Measurements from ENCODE around the gene PTBP1.
"Not testable (repeated sequence)": the region's sequence is repeated elsewhere in the genome, so short reads cannot be mapped to it uniquely, and the experiment has no call there.

Gene PTBP1

GRCh38 chr19:831407-832369 lies 34.4 kb downstream of the PTBP1 start:
- Mint-ChIP-seq H3K36me3 (ENCODE audit: low read depth) (no peaks in the 10 kb centered on the region), H3K4me1 (ENCODE audit: low read depth) (peaks cover 49% of the 10 kb centered on the region), H3K27me3 (peaks cover 50% of the 10 kb centered on the region), H3K4me3 (no peak overlapping the region), H3K9me3 (no peaks in the 10 kb centered on the region), H3K27ac (no peak overlapping the region)
- intact Hi-C loops (cut with micrococcal nuclease): no loop called here

DNA sequence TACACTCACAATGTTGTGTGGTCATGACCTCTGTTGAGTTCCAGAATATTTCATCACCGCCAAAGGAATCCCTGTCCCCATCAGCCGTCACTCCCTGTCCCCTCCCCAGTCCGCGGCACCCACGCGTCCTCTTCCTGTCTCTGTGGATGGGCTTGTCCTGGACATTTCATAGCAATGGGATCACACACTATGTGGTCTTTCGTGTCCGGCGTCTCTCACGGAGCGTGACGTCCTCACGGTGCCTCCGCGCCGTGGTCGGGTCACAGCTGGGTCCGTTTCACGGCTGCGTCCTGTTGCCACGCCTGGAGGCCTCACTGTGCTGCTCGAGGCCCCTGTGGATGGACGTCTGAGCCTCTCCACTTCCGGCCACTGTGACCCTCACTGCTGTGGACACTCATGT lies 37.0 kb downstream of the PTBP1 start:
- Mint-ChIP-seq H3K9me3 (no peaks in the 10 kb centered on the region), H3K27me3 (peaks cover 57% of the 10 kb centered on the region), H3K36me3 (ENCODE audit: low read depth) (no peaks in the 10 kb centered on the region), H3K27ac (no peak overlapping the region), H3K4me1 (ENCODE audit: low read depth) (peaks cover 40% of the 10 kb centered on the region), H3K4me3 (no peak overlapping the region)
- intact Hi-C loops (cut with micrococcal nuclease): no loop called here

- Mint-ChIP-seq H3K4me3 (no peak overlapping the region), H3K9me3 (no peaks in the 10 kb centered on the region), H3K36me3 (ENCODE audit: low read depth) (no peaks in the 10 kb centered on the region), H3K4me1 (ENCODE audit: low read depth) (peaks cover 40% of the 10 kb centered on the region), H3K27me3 (peaks cover 54% of the 10 kb centered on the region), H3K27ac (no peak overlapping the region)
- intact Hi-C loops (cut with micrococcal nuclease): no loop called here
Observed at GRCh38 chr19:835210-835810, 38.1 kb downstream of the PTBP1 start.

DNA sequence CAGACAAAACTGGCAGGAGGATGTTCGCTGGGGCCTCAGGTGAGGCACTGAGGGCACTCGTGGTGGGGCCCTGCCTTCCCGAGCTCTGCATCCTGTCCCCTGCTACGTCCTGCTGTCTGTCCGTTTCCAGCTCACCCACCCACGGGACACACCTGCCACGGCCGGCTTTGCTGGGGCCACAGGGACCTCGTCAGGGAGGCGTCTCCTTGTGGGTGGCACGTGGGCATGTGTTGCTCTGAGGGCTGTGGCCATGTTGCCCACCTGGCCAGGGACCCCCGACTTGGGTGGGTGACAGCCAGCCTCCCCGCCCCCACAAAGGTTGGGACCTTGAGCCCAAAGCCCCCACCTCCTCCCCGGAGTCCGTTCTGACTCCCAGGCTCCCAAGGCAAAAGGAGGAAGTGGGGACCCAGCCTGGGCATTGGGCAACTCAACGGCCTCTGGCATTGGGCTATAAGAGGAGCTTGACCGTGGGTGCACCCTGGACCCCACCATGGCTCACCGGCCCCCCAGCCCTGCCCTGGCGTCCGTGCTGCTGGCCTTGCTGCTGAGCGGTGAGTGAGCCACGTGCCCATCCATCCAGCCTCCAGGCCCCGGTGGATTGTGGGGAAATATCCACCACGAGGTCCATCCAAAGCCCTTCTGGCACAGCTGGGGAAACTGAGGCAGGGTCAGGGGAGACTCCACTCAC lies 43.4 kb downstream of the PTBP1 start, which contains the start of gene PRTN3:
TSS of gene PRTN3 (plus strand) at position 481 of the 688 bp plus-strand sequence. CDS start at position 491, 10 bp downstream.
- H3K4me1 Mint-ChIP-seq (ENCODE audit: low read depth): peaks cover 67% of the 10 kb centered on the region
- H3K4me3 Mint-ChIP-seq: no peak within 1 kb of the TSS
- peaks cover 71% of the 10 kb centered on the region for H3K27me3 Mint-ChIP-seq
- no peaks in the 10 kb centered on the region for H3K9me3 Mint-ChIP-seq
- intact Hi-C loops (cut with micrococcal nuclease): no loop called here
- H3K36me3 Mint-ChIP-seq (ENCODE audit: low read depth): no peaks in the 10 kb centered on the region
- H3K27ac Mint-ChIP-seq: no peak within 1 kb of the TSS

DNA sequence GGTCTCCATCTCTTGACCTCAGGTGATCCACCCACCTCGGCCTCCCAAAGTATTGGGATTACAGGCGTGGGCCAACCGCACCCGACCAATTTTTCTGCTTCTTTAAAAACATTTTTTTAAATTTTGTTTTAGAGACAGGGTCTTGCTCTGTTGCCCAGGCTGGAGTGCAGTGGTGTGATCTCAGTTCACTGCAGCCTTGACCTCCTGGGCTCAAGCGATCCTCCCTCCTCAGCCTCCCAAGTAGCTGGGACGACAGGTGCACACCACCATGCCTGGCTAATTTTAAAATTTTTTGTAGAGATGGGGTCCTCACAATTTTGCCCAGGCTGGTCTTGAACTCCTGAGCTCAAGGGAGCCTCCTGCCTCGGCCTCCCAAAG lies 45.5 kb downstream of the PTBP1 start:
- Mint-ChIP-seq H3K27me3 (peaks cover 72% of the 10 kb centered on the region), H3K4me1 (ENCODE audit: low read depth) (peaks cover 70% of the 10 kb centered on the region), H3K4me3 (peak overlapping the region; percentile 57)
- intact Hi-C loops (cut with micrococcal nuclease); H3K36me3 Mint-ChIP-seq (ENCODE audit: low read depth); H3K9me3 Mint-ChIP-seq; H3K27ac Mint-ChIP-seq: not testable (repeated sequence)

- Mint-ChIP-seq H3K27ac (peak overlapping the region; percentile 42), H3K9me3 (no peaks in the 10 kb centered on the region), H3K36me3 (ENCODE audit: low read depth) (no peaks in the 10 kb centered on the region), H3K4me3 (peak overlapping the region; percentile 57), H3K27me3 (peaks cover 77% of the 10 kb centered on the region), H3K4me1 (ENCODE audit: low read depth) (peaks cover 75% of the 10 kb centered on the region)
- intact Hi-C loops (cut with micrococcal nuclease): no loop called here
Observed at GRCh38 chr19:843180-843835, 46.1 kb downstream of the PTBP1 start.

- no peak overlapping the region for H3K27ac Mint-ChIP-seq
- H3K9me3 Mint-ChIP-seq: no peaks in the 10 kb centered on the region
- intact Hi-C loops (cut with micrococcal nuclease): no loop called here
- H3K4me3 Mint-ChIP-seq: peak overlapping the region; percentile 67
- H3K27me3 Mint-ChIP-seq: peaks cover 83% of the 10 kb centered on the region
- peaks cover 75% of the 10 kb centered on the region for H3K4me1 Mint-ChIP-seq (ENCODE audit: low read depth)
- no peaks in the 10 kb centered on the region for H3K36me3 Mint-ChIP-seq (ENCODE audit: low read depth)
Observed at GRCh38 chr19:843836-844545, 46.7 kb downstream of the PTBP1 start.

- Mint-ChIP-seq H3K4me1 (ENCODE audit: low read depth) (peaks cover 70% of the 10 kb centered on the region), H3K36me3 (ENCODE audit: low read depth) (no peaks in the 10 kb centered on the region), H3K9me3 (no peaks in the 10 kb centered on the region), H3K4me3 (peak overlapping the region; percentile 67), H3K27me3 (peaks cover 84% of the 10 kb centered on the region), H3K27ac (no peak overlapping the region)
- intact Hi-C loops (cut with micrococcal nuclease): no loop called here
Observed at GRCh38 chr19:844546-844971, 47.3 kb downstream of the PTBP1 start.

DNA sequence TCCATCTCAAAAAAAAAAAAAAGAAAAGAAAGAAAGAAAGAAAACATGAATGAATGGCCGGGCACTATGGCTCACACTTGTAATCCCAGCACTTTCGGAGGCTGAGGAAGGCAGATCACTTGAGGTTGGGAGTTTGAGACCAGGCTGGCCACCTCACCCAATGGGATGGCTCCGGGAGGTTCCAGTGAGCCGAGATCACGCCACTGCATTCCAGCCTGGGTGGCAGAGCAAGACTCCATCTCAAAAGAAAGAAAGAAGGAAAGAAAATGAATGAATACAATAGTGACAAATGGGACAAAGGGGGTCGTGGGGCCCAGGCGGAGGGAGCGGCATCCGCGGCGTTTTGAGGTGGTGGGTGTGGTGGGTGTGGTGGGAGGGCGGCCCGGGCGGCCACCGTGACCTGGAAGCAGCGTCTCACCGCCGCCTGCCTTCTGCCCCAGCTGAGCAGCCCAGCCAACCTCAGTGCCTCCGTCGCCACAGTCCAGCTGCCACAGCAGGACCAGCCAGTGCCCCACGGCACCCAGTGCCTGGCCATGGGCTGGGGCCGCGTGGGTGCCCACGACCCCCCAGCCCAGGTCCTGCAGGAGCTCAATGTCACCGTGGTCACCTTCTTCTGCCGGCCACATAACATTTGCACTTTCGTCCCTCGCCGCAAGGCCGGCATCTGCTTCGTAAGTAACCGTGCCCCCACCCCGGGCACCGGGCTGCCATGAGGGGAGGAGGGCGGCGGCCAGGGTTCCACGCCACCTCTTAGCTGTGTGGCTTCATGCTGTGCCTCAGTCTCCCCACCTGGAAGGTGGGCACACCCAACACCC lies 48.7 kb downstream of the PTBP1 start:
- Mint-ChIP-seq H3K9me3 (no peaks in the 10 kb centered on the region), H3K27ac (no peak overlapping the region), H3K27me3 (peaks cover 82% of the 10 kb centered on the region), H3K4me3 (no peak overlapping the region), H3K4me1 (ENCODE audit: low read depth) (peaks cover 71% of the 10 kb centered on the region), H3K36me3 (ENCODE audit: low read depth) (no peaks in the 10 kb centered on the region)
- intact Hi-C loops (cut with micrococcal nuclease): no loop called here

DNA sequence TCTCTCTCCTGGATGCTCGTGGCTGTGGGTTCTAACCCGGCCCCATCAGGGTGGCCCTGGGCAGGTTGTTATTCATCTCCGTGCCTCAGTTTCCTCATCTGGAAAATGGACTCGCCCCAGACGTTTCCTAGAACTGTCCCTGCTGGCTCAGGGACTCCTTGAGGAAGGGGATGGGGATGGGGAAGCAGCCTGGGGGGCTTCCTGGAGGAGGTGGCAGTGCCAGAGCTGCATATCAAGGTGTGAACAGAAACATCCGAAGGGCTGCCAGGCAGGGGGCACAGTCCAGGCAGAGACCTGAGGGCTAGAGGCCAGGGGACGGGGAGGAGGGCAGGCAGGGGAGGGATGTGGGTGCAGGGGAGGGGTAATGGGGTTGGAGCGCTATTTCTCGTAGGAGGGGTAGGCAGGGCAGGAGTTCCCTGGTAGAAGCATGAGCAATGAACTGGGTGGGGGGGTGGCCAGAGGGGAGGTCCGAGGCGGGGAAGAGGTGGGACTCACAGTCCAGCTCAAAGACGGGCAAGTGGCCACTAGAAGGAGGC lies 51.2 kb downstream of the PTBP1 start:
- Mint-ChIP-seq H3K4me3 (no peak overlapping the region), H3K36me3 (ENCODE audit: low read depth) (no peaks in the 10 kb centered on the region), H3K27me3 (peaks cover 73% of the 10 kb centered on the region), H3K27ac (no peak overlapping the region), H3K4me1 (ENCODE audit: low read depth) (peaks cover 68% of the 10 kb centered on the region), H3K9me3 (no peaks in the 10 kb centered on the region)
- intact Hi-C loops (cut with micrococcal nuclease): no loop called here

DNA sequence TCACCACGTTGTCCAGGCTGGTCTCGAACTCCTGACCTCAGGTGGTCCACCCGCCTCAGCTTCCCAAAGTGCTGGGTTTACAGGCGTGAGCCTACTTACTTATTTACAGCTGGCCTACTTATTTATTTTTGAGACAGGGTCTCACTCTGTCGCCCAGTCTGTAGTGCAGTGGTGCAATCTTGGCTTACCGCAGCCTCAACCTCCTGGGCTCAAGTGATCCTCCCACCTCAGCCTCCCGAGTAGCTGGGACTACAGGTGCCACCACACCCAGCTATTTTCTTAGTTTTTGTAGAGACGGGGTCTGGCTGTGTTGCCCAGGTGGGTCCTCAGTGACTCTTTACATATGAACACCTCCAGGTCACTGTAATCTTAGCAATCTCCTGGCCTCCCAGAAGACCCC lies 51.9 kb downstream of the PTBP1 start:
- peaks cover 72% of the 10 kb centered on the region for H3K27me3 Mint-ChIP-seq
- intact Hi-C loops (cut with micrococcal nuclease): not testable (repeated sequence)

DNA sequence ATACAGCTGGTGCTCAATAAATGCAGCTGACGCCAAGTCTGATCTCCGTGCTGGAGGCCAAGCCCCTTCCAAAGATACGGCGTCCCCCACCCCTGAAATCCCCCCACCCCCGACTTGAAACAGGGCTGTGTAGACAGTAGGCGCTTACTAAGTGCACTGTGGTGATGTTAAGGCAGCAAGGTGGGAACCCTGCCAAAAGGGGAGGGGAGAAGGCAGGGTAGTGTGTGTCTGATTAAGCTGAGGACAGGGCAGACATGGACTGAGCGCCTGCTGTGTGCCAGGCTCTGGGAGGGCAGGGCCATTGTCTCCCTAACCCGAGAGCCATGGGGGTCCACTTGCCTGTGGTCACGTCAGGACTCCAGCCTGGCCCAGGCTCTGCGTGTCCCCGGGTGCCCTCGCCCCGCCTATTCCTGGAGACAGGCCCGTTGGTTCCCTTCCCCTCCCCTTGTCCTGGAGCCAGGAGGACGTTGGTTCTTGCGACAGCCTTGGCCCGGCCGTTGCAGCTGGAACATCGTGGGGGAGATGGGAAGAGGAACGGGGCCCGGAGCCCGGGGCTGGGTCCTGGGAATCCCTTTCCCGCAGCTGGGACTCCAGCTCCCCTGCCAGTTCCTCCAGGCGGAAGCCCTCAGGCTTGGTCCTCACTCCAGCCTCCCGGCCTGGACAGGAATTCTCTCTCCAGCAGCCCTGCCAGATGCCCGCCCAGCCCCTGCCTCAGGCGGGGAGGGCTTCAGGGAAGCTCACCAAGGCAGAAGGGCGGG lies 53.1 kb downstream of the PTBP1 start:
- H3K4me3 Mint-ChIP-seq: peak overlapping the region; percentile 23
- no peaks in the 10 kb centered on the region for H3K9me3 Mint-ChIP-seq
- H3K36me3 Mint-ChIP-seq (ENCODE audit: low read depth): no peaks in the 10 kb centered on the region
- H3K27ac Mint-ChIP-seq: peak overlapping the region; percentile 53
- peaks cover 50% of the 10 kb centered on the region for H3K4me1 Mint-ChIP-seq (ENCODE audit: low read depth)
- intact Hi-C loops (cut with micrococcal nuclease): no loop called here
- H3K27me3 Mint-ChIP-seq: peaks cover 61% of the 10 kb centered on the region

More for the DNA sequence above, 51.9 kb downstream of the PTBP1 start:
- not testable (repeated sequence) for H3K9me3 Mint-ChIP-seq; H3K4me3 Mint-ChIP-seq; H3K36me3 Mint-ChIP-seq (ENCODE audit: low read depth); H3K27ac Mint-ChIP-seq
- peaks cover 63% of the 10 kb centered on the region for H3K4me1 Mint-ChIP-seq (ENCODE audit: low read depth)

Data from dendritic cell treated with granulocyte-macrophage colony-stimulating factor and Interleukin-4, amounts not matched to agents 40 ng/mL and 50 ng/mL, for 4 days (primary cell).